Loucy (cell line): ENCODE data around the gene KLHL17.

Experiments
- H2AFZ ChIP-seq: fragments of 200-600 bp; sonication (generic); 2 replicates; pipeline ENCODE4 v1.6.0; 2016; ENCODE audit warnings: antibody characterized with exemption, mild to moderate bottlenecking, low read length, moderate library complexity
- H3F3A ChIP-seq: fragments of 200-600 bp; 2 replicates; pipeline ENCODE4 v1.6.0; 2016; ENCODE audit warnings: antibody characterized with exemption, low read depth, mild to moderate bottlenecking
- H3K27me3 ChIP-seq: fragments of 200-600 bp; sonication (generic); 2 replicates; pipeline ENCODE4 v1.6.1; 2014; ENCODE audit warnings: low read length, mild to moderate bottlenecking; ENCODE audit not compliant: insufficient read depth, poor library complexity, severe bottlenecking
- H3K36me3 ChIP-seq: fragments of 200-600 bp; sonication (generic); 2 replicates; pipeline ENCODE4 v1.6.1; 2016; ENCODE audit warnings: low read length; ENCODE audit not compliant: insufficient read depth
- H3K4me1 ChIP-seq: fragments of 200-600 bp; sonication (generic); 2 replicates; pipeline ENCODE4 v1.5.1; 2014; ENCODE audit warnings: low read length, mild to moderate bottlenecking; ENCODE audit not compliant: insufficient read depth, poor library complexity, severe bottlenecking
- H3K4me2 ChIP-seq: fragments of 200-600 bp; sonication (generic); 2 replicates; pipeline ENCODE4 v1.6.0; 2014; ENCODE audit warnings: antibody characterized with exemption, low read length, low read depth, mild to moderate bottlenecking; ENCODE audit not compliant: poor library complexity, severe bottlenecking
- H3K4me3 ChIP-seq: fragments of 200-600 bp; sonication (generic); 2 replicates; pipeline ENCODE4 v1.5.1; 2014; ENCODE audit warnings: low read length, mild to moderate bottlenecking, mixed read lengths; ENCODE audit not compliant: poor library complexity, severe bottlenecking
- H3K79me2 ChIP-seq: fragments of 200-600 bp; sonication (generic); 2 replicates; pipeline ENCODE4 v1.6.1; 2014; ENCODE audit warnings: low read length; ENCODE audit not compliant: insufficient read depth
- H3K9ac ChIP-seq: fragments of 200-600 bp; sonication (generic); 2 replicates; pipeline ENCODE4 v1.6.0; 2014; ENCODE audit warnings: mild to moderate bottlenecking, low read depth, low read length, moderate library complexity; ENCODE audit not compliant: poor library complexity, severe bottlenecking
- H3K9me2 ChIP-seq: fragments of 200-600 bp; sonication (generic); replicated peaks from 2 replicates; pipeline ENCODE4 v1.6.1; 2016; ENCODE audit warnings: low read depth, low read length, mixed read lengths
- H3K9me3 ChIP-seq: fragments of 200-600 bp; sonication (generic); 2 replicates; pipeline ENCODE4 v1.6.1; 2014; ENCODE audit warnings: mild to moderate bottlenecking, antibody characterized with exemption, low read length, low read depth; ENCODE audit not compliant: insufficient read depth
- H4K20me1 ChIP-seq: fragments of 200-600 bp; sonication (generic); 2 replicates; pipeline ENCODE4 v1.6.0; 2014; ENCODE audit warnings: antibody characterized with exemption, low read length, mild to moderate bottlenecking; ENCODE audit not compliant: insufficient read depth, poor library complexity, severe bottlenecking
- CTCF ChIP-seq: fragments of 200-600 bp; sonication (generic); conservative IDR thresholded peaks from 2 replicates; pipeline ENCODE4 v1.5.1; 2014; ENCODE audit warnings: mild to moderate bottlenecking, antibody characterized with exemption, low read length
- EZH2phosphoT487 ChIP-seq: fragments of 200-600 bp; IDR thresholded peaks from 2 replicates; pipeline ENCODE4 v1.6.1; 2018; ENCODE audit warnings: antibody characterized with exemption, mild to moderate bottlenecking, moderate library complexity, borderline replicate concordance

KLHL17 gene

GRCh38 chr1:978069-978834 lies 17.9 kb downstream of the KLHL17 start:
- no peaks in the 10 kb centered on the region for H3K9me3 ChIP-seq
- H3K4me3 ChIP-seq, result no peak overlapping the region
- no peaks in the 10 kb centered on the region for H3K36me3 ChIP-seq
- H3K9ac ChIP-seq, result no peak overlapping the region
- H4K20me1 ChIP-seq, result no peaks in the 10 kb centered on the region
- TF ChIP-seq CTCF, result no peak
- no peak for TF ChIP-seq EZH2phosphoT487
- no peak overlapping the region for H2AFZ ChIP-seq
- peaks cover 4% of the 10 kb centered on the region for H3K4me1 ChIP-seq
- no peaks in the 10 kb centered on the region for H3K9me2 ChIP-seq
- H3F3A ChIP-seq, result no peaks in the 10 kb centered on the region
- H3K27me3 ChIP-seq, result no peaks in the 10 kb centered on the region
- no peak overlapping the region for H3K4me2 ChIP-seq
- H3K79me2 ChIP-seq, result no peaks in the 10 kb centered on the region

GRCh38 chr1:978835-979743 lies 18.7 kb downstream of the KLHL17 start:
- Histone ChIP-seq H3K9me3 (no peaks in the 10 kb centered on the region), H3F3A (no peaks in the 10 kb centered on the region), H3K9ac (no peak overlapping the region), H3K4me3 (no peak overlapping the region), H3K4me1 (peaks cover 4% of the 10 kb centered on the region), H3K36me3 (no peaks in the 10 kb centered on the region), H2AFZ (no peak overlapping the region), H4K20me1 (no peaks in the 10 kb centered on the region), H3K27me3 (no peaks in the 10 kb centered on the region), H3K9me2 (no peaks in the 10 kb centered on the region), H3K79me2 (no peaks in the 10 kb centered on the region), H3K4me2 (no peak overlapping the region)
- TF ChIP-seq EZH2phosphoT487 (no peak), CTCF (no peak)

- no peaks in the 10 kb centered on the region for H3K79me2 ChIP-seq
- H3K9me2 ChIP-seq, result no peaks in the 10 kb centered on the region
- no peaks in the 10 kb centered on the region for H4K20me1 ChIP-seq
- no peaks in the 10 kb centered on the region for H3F3A ChIP-seq
- no peaks in the 10 kb centered on the region for H3K36me3 ChIP-seq
- no peak overlapping the region for H3K4me3 ChIP-seq
- TF ChIP-seq CTCF, result no peak
- TF ChIP-seq EZH2phosphoT487, result no peak
- no peak overlapping the region for H2AFZ ChIP-seq
- H3K4me2 ChIP-seq, result no peak overlapping the region
- peaks cover 4% of the 10 kb centered on the region for H3K4me1 ChIP-seq
- no peaks in the 10 kb centered on the region for H3K27me3 ChIP-seq
- no peaks in the 10 kb centered on the region for H3K9me3 ChIP-seq
- H3K9ac ChIP-seq, result no peak overlapping the region
Measured at GRCh38 chr1:979744-980072, 19.3 kb downstream of the KLHL17 start.
